Prostate gland (tissue), 2 donors: ENCODE data around the gene CES2. TPM values are rescaled to one million over a fixed set of nuclear protein-coding genes. Genes with fewer than 3 reads are reported as not detected.

Experiments used
- DNase-seq: peaks from one replicate; pipeline ENCODE4 v3.0.0-alpha.2; 2019; ENCODE audit warnings: low spot score
- H3K27ac ChIP-seq, 2 donors: fragments of 200-600 bp; sonication (generic); 2 replicates each; pipeline ENCODE4 v1.5.1; 2017 to 2019
- H3K27me3 ChIP-seq: fragments of 200-600 bp; sonication (generic); replicated peaks from 2 replicates; pipeline ENCODE4 v1.5.1; 2019; ENCODE audit not compliant: insufficient read depth
- H3K36me3 ChIP-seq, 2 donors: fragments of 200-600 bp; sonication (generic); 1 replicate in 1 of 2; 2 replicates in 1 of 2; pipeline versions ENCODE4 v1.5.1 to v1.8.1; 2017 to 2019
- H3K4me1 ChIP-seq: fragments of 200-600 bp; sonication (generic); replicated peaks from 2 replicates; pipeline ENCODE4 v1.5.1; 2019
- H3K4me3 ChIP-seq, 2 donors: fragments of 200-600 bp; sonication (generic); 2 replicates each; pipeline ENCODE4 v1.5.1; 2017 to 2019
- H3K9me3 ChIP-seq: fragments of 200-600 bp; sonication (generic); 2 replicates; pipeline ENCODE4 v1.5.1; 2017
- CTCF ChIP-seq, 4 experiments: fragments of 200-600 bp in 2 of 4; fragments of 450-650 bp in 2 of 4; sonication (generic) in 2 of 4; IDR thresholded peaks; 1 replicate in 3 of 4; 2 replicates in 1 of 4; pipeline ENCODE4 v1.5.1; 2016 to 2019; ENCODE audit warnings: antibody characterized with exemption in 4 of 4, mild to moderate bottlenecking in 2 of 4, moderate library complexity in 2 of 4
- POLR2A ChIP-seq: fragments of 450-650 bp; IDR thresholded peaks from one replicate; pipeline ENCODE4 v1.6.1; 2016; ENCODE audit warnings: antibody characterized with exemption, mild to moderate bottlenecking
- POLR2AphosphoS5 ChIP-seq: sonication (generic); formaldehyde crosslinking; IDR thresholded peaks from one replicate; pipeline ENCODE4 v1.6.1; 2017; ENCODE audit warnings: antibody characterized with exemption
- WGBS: methylation state at CpG from one replicate; pipeline ENCODE4 v1.1.5; 2018; 5-methylcytosine and 5-hydroxymethylcytosine counted together
- intact Hi-C: fragments of 100-400 bp; cut with DNase I; formaldehyde crosslinking; loops from one replicate; pipeline ENCODE4 v1.14.2; 2022
- total RNA-seq, 2 donors: library from RNA; depleted of rRNA; stranded (reverse); fragments of >200 nt; gene quantifications; one replicate each; pipeline ENCODE4 v1.1.0, GENCODE V29; 2016

Gene CES2
- total RNA-seq, 2 donors from 2014 or later, result 36.3 to 61.5 TPM

- intact Hi-C loops, result no loop called here
- Histone ChIP-seq H3K27me3 (no peaks in the 10 kb centered on the region), H3K4me3 (no peak overlapping the region), H3K27ac (no peak overlapping the region), H3K4me1 (no peaks in the 10 kb centered on the region), H3K9me3 (no peaks in the 10 kb centered on the region), H3K36me3 (no peaks in the 10 kb centered on the region)
- TF ChIP-seq CTCF (IDR thresholded peaks at IDR 0.05) (no peak), POLR2AphosphoS5 (no peak), POLR2A (no peak)
- 23% methylated on average over 5 of the region's 5 CpGs for WGBS
- peak; percentile 51 for DNase-seq
Observed at GRCh38 chr16:66961914-66962313, 26.6 kb downstream of the CES2 start.

GRCh38 chr16:66964049-66964448 lies 28.7 kb downstream of the CES2 start:
- intact Hi-C loops, result no loop called here
- no peaks in the 10 kb centered on the region for H3K27me3 ChIP-seq
- H3K4me3 ChIP-seq, result no peak overlapping the region
- 63% methylated on average over 6 of the region's 6 CpGs for WGBS
- no peak for DNase-seq
- H3K27ac ChIP-seq, result no peak overlapping the region
- TF ChIP-seq POLR2AphosphoS5 (no peak), POLR2A (no peak), CTCF (IDR thresholded peaks at IDR 0.05) (no peak)
- H3K9me3 ChIP-seq, result no peaks in the 10 kb centered on the region
- no peaks in the 10 kb centered on the region for H3K4me1 ChIP-seq
- H3K36me3 ChIP-seq, result no peaks in the 10 kb centered on the region

GRCh38 chr16:66968847-66969246 lies 33.5 kb downstream of the CES2 start:
- intact Hi-C loops, result no loop called here
- Histone ChIP-seq H3K4me3 (no peak overlapping the region), H3K9me3 (no peaks in the 10 kb centered on the region), H3K36me3 (no peaks in the 10 kb centered on the region), H3K27ac (no peak overlapping the region), H3K4me1 (no peaks in the 10 kb centered on the region), H3K27me3 (no peaks in the 10 kb centered on the region)
- no peak for TF ChIP-seq POLR2AphosphoS5
- TF ChIP-seq CTCF (IDR thresholded peaks at IDR 0.05), result no peak
- no peak for TF ChIP-seq POLR2A
- no peak for DNase-seq
- WGBS, result 88% methylated on average over 5 of the region's 5 CpGs

- WGBS, result 76% methylated on average over 10 of the region's 10 CpGs
- intact Hi-C loops, result no loop called here
- Histone ChIP-seq H3K36me3 (no peaks in the 10 kb centered on the region), H3K4me3 (no peak overlapping the region), H3K27ac (no peak overlapping the region), H3K4me1 (no peaks in the 10 kb centered on the region), H3K9me3 (no peaks in the 10 kb centered on the region), H3K27me3 (no peaks in the 10 kb centered on the region)
- no peak for TF ChIP-seq POLR2AphosphoS5
- no peak for DNase-seq
Observed at GRCh38 chr16:66970775-66971720, 35.7 kb downstream of the CES2 start.

GRCh38 chr16:66972983-66973382 lies 37.7 kb downstream of the CES2 start:
- intact Hi-C loops, result no loop called here
- H3K9me3 ChIP-seq, result no peaks in the 10 kb centered on the region
- no peaks in the 10 kb centered on the region for H3K27me3 ChIP-seq
- H3K36me3 ChIP-seq, result no peaks in the 10 kb centered on the region
- DNase-seq, result no peak
- WGBS, result 80% methylated on average over 9 of the region's 9 CpGs
- TF ChIP-seq CTCF (IDR thresholded peaks at IDR 0.05), result no peak
- TF ChIP-seq POLR2AphosphoS5, result no peak
- no peak for TF ChIP-seq POLR2A
- no peak overlapping the region for H3K27ac ChIP-seq
- no peak overlapping the region for H3K4me3 ChIP-seq
- no peaks in the 10 kb centered on the region for H3K4me1 ChIP-seq
